SJCRH30 (cell line): ENCODE measurements around the gene EEF1B2. TPM values are rescaled to one million over a fixed set of nuclear protein-coding genes. Genes with fewer than 3 reads are reported as not detected.
"Not testable (repeated sequence)": the region's sequence is repeated elsewhere in the genome, so short reads cannot be mapped to it uniquely, and the experiment has no call there.

Experiments used
- DNase-seq, 2 experiments: peaks; one replicate each; pipeline ENCODE4 v3.0.0-alpha.2; 2015 to 2020
- H3K27ac ChIP-seq: fragments of 250-450 bp; sonication (Bioruptor Pico); 2 replicates; pipeline ENCODE4 v1.5.1; 2020; ENCODE audit warnings: mild to moderate bottlenecking, moderate library complexity
- H3K27me3 ChIP-seq: fragments of 250-450 bp; sonication (Bioruptor Pico); 2 replicates; pipeline ENCODE4 v1.5.1; 2020; ENCODE audit warnings: mild to moderate bottlenecking, moderate library complexity
- H3K36me3 ChIP-seq: fragments of 250-450 bp; sonication (Bioruptor Pico); 2 replicates; pipeline ENCODE4 v1.5.1; 2020; ENCODE audit warnings: mild to moderate bottlenecking, moderate library complexity
- H3K4me1 ChIP-seq: fragments of 250-450 bp; sonication (Bioruptor Pico); 2 replicates; pipeline ENCODE4 v1.5.1; 2020; ENCODE audit warnings: mild to moderate bottlenecking, moderate library complexity
- H3K4me3 ChIP-seq: fragments of 250-450 bp; sonication (Bioruptor Pico); 2 replicates; pipeline ENCODE4 v1.5.1; 2020; ENCODE audit warnings: mild to moderate bottlenecking, moderate library complexity
- H3K9me3 ChIP-seq: fragments of 250-450 bp; sonication (Bioruptor Pico); replicated peaks from 2 replicates; pipeline ENCODE4 v1.5.1; 2020; ENCODE audit warnings: mild to moderate bottlenecking, moderate library complexity
- total RNA-seq: library from RNA; depleted of rRNA; stranded (reverse); fragments of >200 nt; shearing (Covaris generic); gene quantifications from 2 replicates; pipeline ENCODE4 v1.2.3, GENCODE V29; 2014; rRNA removed

The EEF1B2 gene
- total RNA-seq, 1 experiment from 2014 or later: 1,044 TPM

GRCh38 chr2:206190111-206190510 lies 30.4 kb downstream of the EEF1B2 start:
- no peaks in the 10 kb centered on the region for H3K9me3 ChIP-seq
- no peaks in the 10 kb centered on the region for H3K27me3 ChIP-seq
- H3K36me3 ChIP-seq: no peaks in the 10 kb centered on the region
- H3K27ac ChIP-seq: no peak overlapping the region
- DNase-seq: no peak
- H3K4me1 ChIP-seq: no peaks in the 10 kb centered on the region
- no peak overlapping the region for H3K4me3 ChIP-seq

- H3K27me3 ChIP-seq: no peaks in the 10 kb centered on the region
- H3K4me3 ChIP-seq: no peak overlapping the region
- H3K4me1 ChIP-seq: no peaks in the 10 kb centered on the region
- H3K27ac ChIP-seq: no peak overlapping the region
- H3K36me3 ChIP-seq: no peaks in the 10 kb centered on the region
- DNase-seq: no peak
- H3K9me3 ChIP-seq: no peaks in the 10 kb centered on the region
Observed at GRCh38 chr2:206190689-206191088, 31.0 kb downstream of the EEF1B2 start.

GRCh38 chr2:206192157-206192556 lies 32.5 kb downstream of the EEF1B2 start:
- Histone ChIP-seq H3K36me3 (no peaks in the 10 kb centered on the region), H3K4me1 (no peaks in the 10 kb centered on the region), H3K4me3 (no peak overlapping the region), H3K27ac (no peak overlapping the region), H3K9me3 (no peaks in the 10 kb centered on the region), H3K27me3 (no peaks in the 10 kb centered on the region)
- DNase-seq: no peak

DNA sequence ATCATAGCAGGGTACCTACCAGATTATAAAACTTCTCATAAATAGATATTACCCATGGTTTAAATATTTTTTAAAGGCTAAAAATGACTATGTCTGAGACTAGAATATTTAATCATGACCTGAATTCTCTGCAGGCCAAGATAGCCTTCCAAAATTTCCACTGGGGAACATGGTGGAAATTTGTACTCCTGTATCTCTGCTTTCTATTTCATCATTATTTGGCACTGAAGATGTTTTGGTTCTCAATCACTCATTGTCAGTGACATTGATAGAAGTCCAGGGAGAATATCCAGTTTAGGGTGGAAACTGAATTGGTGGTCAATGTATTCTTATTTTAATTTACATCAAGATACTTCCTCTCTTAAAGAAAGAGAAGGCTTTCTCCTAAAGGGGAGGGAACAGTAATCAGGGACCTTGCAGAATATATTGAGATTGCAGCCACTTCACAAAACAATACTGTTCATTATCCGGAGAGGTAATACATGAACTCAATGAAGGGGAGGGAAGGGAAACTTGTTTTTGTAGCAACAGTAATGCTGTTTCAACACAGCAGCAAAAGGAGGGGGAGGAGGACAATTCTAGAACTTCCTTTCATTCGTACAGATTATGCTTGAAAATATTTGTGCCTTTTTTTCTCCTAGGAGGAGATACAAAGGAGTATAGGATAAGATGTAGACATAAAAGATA lies 34.1 kb downstream of the EEF1B2 start:
- H3K4me1 ChIP-seq: no peaks in the 10 kb centered on the region
- H3K36me3 ChIP-seq: no peaks in the 10 kb centered on the region
- H3K9me3 ChIP-seq: no peaks in the 10 kb centered on the region
- H3K27ac ChIP-seq: no peak overlapping the region
- no peaks in the 10 kb centered on the region for H3K27me3 ChIP-seq
- no peak overlapping the region for H3K4me3 ChIP-seq
- DNase-seq: no peak

DNA sequence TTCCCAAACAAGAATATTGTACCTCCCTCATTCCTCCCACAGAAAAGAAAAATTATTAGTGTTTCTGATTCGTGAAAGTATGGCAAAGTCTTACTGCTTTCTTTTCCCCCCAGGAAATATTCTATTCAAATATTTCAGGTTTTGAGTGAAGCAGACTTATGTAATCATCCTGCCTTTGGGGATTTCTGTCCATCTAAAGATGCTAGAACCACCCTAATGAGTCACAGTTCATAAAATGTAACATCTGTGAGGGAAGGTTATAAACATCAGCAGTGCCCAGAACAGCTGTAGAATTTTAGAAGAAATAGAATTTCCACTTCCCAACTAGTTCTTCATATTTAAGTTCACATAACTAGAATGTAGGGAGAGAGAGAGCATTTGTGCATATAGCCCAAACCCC lies 39.0 kb downstream of the EEF1B2 start:
- Histone ChIP-seq H3K36me3 (no peaks in the 10 kb centered on the region), H3K27me3 (no peaks in the 10 kb centered on the region), H3K9me3 (no peaks in the 10 kb centered on the region), H3K27ac (no peak overlapping the region), H3K4me1 (no peaks in the 10 kb centered on the region), H3K4me3 (no peak overlapping the region)
- DNase-seq: no peak

DNA sequence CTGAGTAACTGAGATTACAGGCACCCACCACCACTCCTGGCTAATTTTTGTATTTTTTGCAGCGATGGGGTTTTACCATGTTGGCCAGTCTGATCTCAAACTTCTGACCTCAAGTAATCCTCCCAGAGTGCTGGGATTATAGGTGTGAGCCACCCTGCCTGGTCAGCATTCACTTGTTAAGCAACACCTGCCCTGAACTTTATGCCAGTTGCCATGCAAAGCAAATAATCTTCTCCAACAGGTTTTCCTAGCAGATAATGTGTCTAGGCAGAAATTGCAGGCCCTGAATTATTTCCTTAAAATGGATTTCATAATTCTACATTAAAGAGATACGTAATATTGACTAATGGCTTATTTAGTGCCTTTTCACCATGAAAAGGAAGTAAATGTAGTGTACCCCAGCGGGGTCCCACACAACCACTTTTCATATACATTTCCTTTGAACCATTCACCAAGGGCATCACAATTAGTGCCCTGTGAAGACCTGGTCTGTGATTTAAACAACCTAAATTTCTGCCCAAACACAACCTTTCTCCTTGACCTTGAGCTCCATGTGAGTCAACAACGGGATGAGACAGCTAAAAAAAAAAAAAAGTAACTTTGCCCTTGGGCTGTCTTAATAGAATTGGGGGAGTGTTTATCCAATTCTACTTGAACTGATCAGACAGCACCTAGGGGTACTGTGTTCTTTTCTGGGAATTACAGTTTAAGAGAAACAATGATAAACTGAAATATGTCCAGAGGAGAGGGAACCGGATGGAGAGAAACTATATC lies 41.6 kb downstream of the EEF1B2 start:
- H3K4me1 ChIP-seq: no peaks in the 10 kb centered on the region
- H3K9me3 ChIP-seq: no peaks in the 10 kb centered on the region
- no peaks in the 10 kb centered on the region for H3K27me3 ChIP-seq
- no peaks in the 10 kb centered on the region for H3K36me3 ChIP-seq
- H3K27ac ChIP-seq: no peak overlapping the region
- H3K4me3 ChIP-seq: no peak overlapping the region
- no peak for DNase-seq

DNA sequence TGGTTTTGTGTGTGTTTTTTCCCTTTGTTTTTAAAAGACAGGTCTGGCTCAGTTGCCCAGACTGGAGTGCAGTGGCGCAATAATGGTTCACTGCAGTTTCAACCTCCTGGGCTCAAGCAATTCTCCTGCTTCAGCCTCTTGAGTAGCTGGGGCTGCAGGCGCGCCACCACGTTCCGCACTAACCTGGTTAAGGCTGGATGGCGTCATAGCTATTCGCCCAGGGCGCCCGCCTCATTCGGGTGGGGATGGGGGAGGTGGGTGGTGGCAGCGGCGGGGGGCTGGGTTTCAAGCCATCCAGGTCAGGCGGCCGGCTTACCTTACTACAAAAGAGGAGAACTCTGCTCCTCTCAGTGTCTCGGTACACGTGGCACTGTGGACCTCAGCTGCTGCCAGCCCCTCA lies 42.8 kb downstream of the EEF1B2 start:
- H3K9me3 ChIP-seq: no peaks in the 10 kb centered on the region
- H3K27me3 ChIP-seq: no peaks in the 10 kb centered on the region
- H3K36me3 ChIP-seq: no peaks in the 10 kb centered on the region
- H3K4me1 ChIP-seq: no peaks in the 10 kb centered on the region
- no peak overlapping the region for H3K4me3 ChIP-seq
- no peak for DNase-seq
- H3K27ac ChIP-seq: no peak overlapping the region

DNA sequence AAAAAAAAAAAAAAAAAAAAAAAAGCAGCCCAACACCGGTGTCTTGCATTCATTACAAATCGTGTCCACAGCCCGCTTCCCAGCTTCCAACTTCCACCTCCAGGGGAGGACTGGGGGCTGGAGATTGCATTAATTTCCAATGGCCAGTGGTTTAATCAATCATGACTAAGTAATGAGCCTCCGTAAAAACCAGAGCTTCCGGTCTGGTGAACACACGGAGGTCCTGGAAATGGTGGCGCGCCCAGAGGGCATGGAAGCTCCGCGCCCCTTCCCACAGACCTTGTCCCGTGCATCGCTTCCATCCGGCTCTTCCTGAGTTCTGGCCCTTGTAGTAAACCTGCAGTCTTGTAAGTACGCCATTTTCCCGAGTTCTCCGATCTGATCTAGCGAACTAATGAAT lies 43.6 kb downstream of the EEF1B2 start:
- Histone ChIP-seq H3K4me1 (no peaks in the 10 kb centered on the region), H3K27ac (no peak overlapping the region), H3K27me3 (no peaks in the 10 kb centered on the region), H3K36me3 (no peaks in the 10 kb centered on the region), H3K9me3 (no peaks in the 10 kb centered on the region), H3K4me3 (no peak overlapping the region)
- no peak for DNase-seq

DNA sequence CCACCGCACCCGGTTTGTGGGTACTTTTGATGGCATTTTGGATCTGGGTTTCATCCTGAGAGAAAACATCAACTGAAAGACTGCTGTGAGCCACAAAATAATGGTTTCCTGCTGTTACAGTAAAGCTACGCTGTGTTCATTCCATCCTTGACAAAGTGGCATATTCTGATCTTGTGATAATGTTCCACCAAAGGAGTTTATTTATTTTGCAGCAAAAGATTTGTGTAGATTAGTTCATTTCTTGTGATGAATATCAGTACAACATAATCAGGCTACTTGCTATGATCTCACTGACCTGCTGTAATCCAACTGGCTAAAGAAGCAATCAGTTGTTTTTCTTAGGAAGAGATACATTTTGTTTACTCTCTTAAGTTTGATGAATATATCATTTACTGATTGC lies 45.0 kb downstream of the EEF1B2 start:
- no peak for DNase-seq

GRCh38 chr2:206207316-206207715 lies 47.6 kb downstream of the EEF1B2 start:
- H3K9me3 ChIP-seq, H3K4me1 ChIP-seq, H3K4me3 ChIP-seq, H3K27ac ChIP-seq, H3K27me3 ChIP-seq, DNase-seq, H3K36me3 ChIP-seq: not testable (repeated sequence)

More for the DNA sequence above, 45.0 kb downstream of the EEF1B2 start:
- Histone ChIP-seq H3K36me3 (no peaks in the 10 kb centered on the region), H3K27me3 (no peaks in the 10 kb centered on the region), H3K27ac (no peak overlapping the region), H3K4me3 (no peak overlapping the region), H3K9me3 (no peaks in the 10 kb centered on the region), H3K4me1 (no peaks in the 10 kb centered on the region)

- no peak for DNase-seq
- no peak overlapping the region for H3K4me3 ChIP-seq
- no peaks in the 10 kb centered on the region for H3K9me3 ChIP-seq
- no peak overlapping the region for H3K27ac ChIP-seq
- H3K4me1 ChIP-seq: peaks cover 6% of the 10 kb centered on the region; the same call in 1 of the 2 replicates
- no peaks in the 10 kb centered on the region for H3K27me3 ChIP-seq
- H3K36me3 ChIP-seq: no peaks in the 10 kb centered on the region
Observed at GRCh38 chr2:206208900-206209299, 49.2 kb downstream of the EEF1B2 start.

GRCh38 chr2:206211657-206212255 lies 52.1 kb downstream of the EEF1B2 start:
- H3K4me3 ChIP-seq: no peak overlapping the region
- no peaks in the 10 kb centered on the region for H3K36me3 ChIP-seq
- H3K27me3 ChIP-seq: no peaks in the 10 kb centered on the region
- DNase-seq: no peak
- no peak overlapping the region for H3K27ac ChIP-seq
- peaks cover 6% of the 10 kb centered on the region; the same call in 1 of the 2 replicates for H3K4me1 ChIP-seq
- H3K9me3 ChIP-seq: no peaks in the 10 kb centered on the region

Other genes with a start within 250 kb of the EEF1B2 start
- gene INO80D, start 73.7 kb upstream of the EEF1B2 start, total RNA-seq: 6.5 and 8.1 TPM in 2 replicates
- gene NDUFS1, start 451 bp upstream of the EEF1B2 start, total RNA-seq: 115 and 124 TPM in 2 replicates
- gene ZDBF2, start 114.8 kb downstream of the EEF1B2 start, total RNA-seq: 25.6 and 27.7 TPM in 2 replicates